Mammary epithelial cell (primary cell): ENCODE results near the gene NOTCH3.

Source experiments
- EZH2 ChIP-seq: IDR thresholded peaks from 2 replicates; pipeline ENCODE4 v1.6.1; 2012; ENCODE audit warnings: low read length, inconsistent platforms, borderline replicate concordance
- TF ChIP-seq, protein P1 (sequence below), 2 donors: IDR thresholded peaks in 1 of 2; conservative IDR thresholded peaks in 1 of 2; 2 replicates each; pipeline ENCODE4 v1.5.1; 2011 to 2012; ENCODE audit warnings: inconsistent platforms in 2 of 2, low read length in 2 of 2, mild to moderate bottlenecking in 2 of 2, control low read depth in 1 of 2, low read depth in 1 of 2; ENCODE audit not compliant: insufficient read depth in 1 of 2; ENCODE audit errors: extremely low read depth in 1 of 2

DNA sequence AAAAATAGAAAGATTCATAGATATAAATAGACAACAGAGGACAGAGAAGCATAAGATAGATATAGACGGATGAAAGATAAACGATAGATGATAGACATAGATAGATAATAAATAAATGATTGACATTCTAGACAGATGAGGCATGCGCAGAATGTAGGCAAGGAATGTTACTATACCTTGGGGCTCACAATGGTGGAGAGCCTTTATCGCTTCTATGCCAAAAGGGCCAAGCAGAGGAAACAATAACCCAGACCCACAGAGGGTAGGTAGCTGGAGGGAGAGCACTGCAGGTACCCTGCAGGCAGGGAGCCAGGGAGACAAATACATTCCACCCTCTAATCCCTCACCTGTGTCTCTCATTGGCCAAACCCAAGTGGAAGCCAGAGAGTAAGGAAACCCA is 44.4 kb downstream of the NOTCH3 start:
- TF ChIP-seq, protein P1, sequence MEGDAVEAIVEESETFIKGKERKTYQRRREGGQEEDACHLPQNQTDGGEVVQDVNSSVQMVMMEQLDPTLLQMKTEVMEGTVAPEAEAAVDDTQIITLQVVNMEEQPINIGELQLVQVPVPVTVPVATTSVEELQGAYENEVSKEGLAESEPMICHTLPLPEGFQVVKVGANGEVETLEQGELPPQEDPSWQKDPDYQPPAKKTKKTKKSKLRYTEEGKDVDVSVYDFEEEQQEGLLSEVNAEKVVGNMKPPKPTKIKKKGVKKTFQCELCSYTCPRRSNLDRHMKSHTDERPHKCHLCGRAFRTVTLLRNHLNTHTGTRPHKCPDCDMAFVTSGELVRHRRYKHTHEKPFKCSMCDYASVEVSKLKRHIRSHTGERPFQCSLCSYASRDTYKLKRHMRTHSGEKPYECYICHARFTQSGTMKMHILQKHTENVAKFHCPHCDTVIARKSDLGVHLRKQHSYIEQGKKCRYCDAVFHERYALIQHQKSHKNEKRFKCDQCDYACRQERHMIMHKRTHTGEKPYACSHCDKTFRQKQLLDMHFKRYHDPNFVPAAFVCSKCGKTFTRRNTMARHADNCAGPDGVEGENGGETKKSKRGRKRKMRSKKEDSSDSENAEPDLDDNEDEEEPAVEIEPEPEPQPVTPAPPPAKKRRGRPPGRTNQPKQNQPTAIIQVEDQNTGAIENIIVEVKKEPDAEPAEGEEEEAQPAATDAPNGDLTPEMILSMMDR (conservative IDR thresholded peaks at IDR 0.05 in 1 of 2, IDR thresholded peaks at IDR 0.05 in 1 of 2; ENCODE audit: extremely low read depth in 1 of 2, insufficient read depth in 1 of 2, low read depth in 1 of 2, low read length in 2 of 2), result no peak
- TF ChIP-seq EZH2, result no peak
